ENCODE measurements around the gene HHAT. TPM values are rescaled to one million over a fixed set of nuclear protein-coding genes. Genes with fewer than 3 reads are reported as not detected.

Gene HHAT
- polyA plus RNA-seq, 2 donors: 1.6 to 1.8 TPM

GRCh38 chr1:210532223-210532598 lies 203.5 kb downstream of the HHAT start:
- H3K9me3 ChIP-seq (ENCODE audit: control insufficient read depth in 2 of 2, insufficient read depth in 1 of 2, low read depth in 1 of 2, low read length in 1 of 2): no peaks in the 10 kb centered on the region
- WGBS, 2 donors: 78 to 84% methylated on average over 1 of the region's 1 CpG
- H3K36me3 ChIP-seq (ENCODE audit: control insufficient read depth in 2 of 2, insufficient read depth in 2 of 2, low read length in 1 of 2): no peaks in the 10 kb centered on the region
- no peak overlapping the region for H3K4me3 ChIP-seq (ENCODE audit: low read depth in 1 of 2, low read length in 2 of 2)
- no peaks in the 10 kb centered on the region for H3K27me3 ChIP-seq (ENCODE audit: control insufficient read depth in 1 of 2, insufficient read depth in 2 of 2, low read length in 2 of 2)
- H3K4me1 ChIP-seq (ENCODE audit: control insufficient read depth in 2 of 2, insufficient read depth in 2 of 2, low read length in 1 of 2): no peaks in the 10 kb centered on the region
- H3K27ac ChIP-seq (ENCODE audit: low read depth in 2 of 2, low read length in 1 of 2): no peak overlapping the region

GRCh38 chr1:210535761-210536160 lies 207.1 kb downstream of the HHAT start:
- Histone ChIP-seq H3K27me3 (ENCODE audit: control insufficient read depth in 1 of 2, insufficient read depth in 2 of 2, low read length in 2 of 2) (no peaks in the 10 kb centered on the region), H3K27ac (ENCODE audit: low read depth in 2 of 2, low read length in 1 of 2) (no peak overlapping the region), H3K36me3 (ENCODE audit: control insufficient read depth in 2 of 2, insufficient read depth in 2 of 2, low read length in 1 of 2) (no peaks in the 10 kb centered on the region), H3K9me3 (ENCODE audit: control insufficient read depth in 2 of 2, insufficient read depth in 1 of 2, low read depth in 1 of 2, low read length in 1 of 2) (no peaks in the 10 kb centered on the region), H3K4me3 (ENCODE audit: low read depth in 1 of 2, low read length in 2 of 2) (no peak overlapping the region), H3K4me1 (ENCODE audit: control insufficient read depth in 2 of 2, insufficient read depth in 2 of 2, low read length in 1 of 2) (no peaks in the 10 kb centered on the region)
- WGBS, 2 donors: 63 to 71% methylated on average over 4 of the region's 4 CpGs

GRCh38 chr1:210536254-210536961 lies 207.7 kb downstream of the HHAT start:
- Histone ChIP-seq H3K9me3 (ENCODE audit: control insufficient read depth in 2 of 2, insufficient read depth in 1 of 2, low read depth in 1 of 2, low read length in 1 of 2) (no peaks in the 10 kb centered on the region), H3K36me3 (ENCODE audit: control insufficient read depth in 2 of 2, insufficient read depth in 2 of 2, low read length in 1 of 2) (no peaks in the 10 kb centered on the region), H3K27ac (ENCODE audit: low read depth in 2 of 2, low read length in 1 of 2) (no peak overlapping the region), H3K27me3 (ENCODE audit: control insufficient read depth in 1 of 2, insufficient read depth in 2 of 2, low read length in 2 of 2) (no peaks in the 10 kb centered on the region), H3K4me3 (ENCODE audit: low read depth in 1 of 2, low read length in 2 of 2) (no peak overlapping the region), H3K4me1 (ENCODE audit: control insufficient read depth in 2 of 2, insufficient read depth in 2 of 2, low read length in 1 of 2) (no peaks in the 10 kb centered on the region)
- 56 to 69% methylated on average over 4 of the region's 4 CpGs for WGBS, 2 donors

GRCh38 chr1:210540288-210540687 lies 211.6 kb downstream of the HHAT start:
- Histone ChIP-seq H3K27me3 (ENCODE audit: control insufficient read depth in 1 of 2, insufficient read depth in 2 of 2, low read length in 2 of 2) (no peaks in the 10 kb centered on the region), H3K27ac (ENCODE audit: low read depth in 2 of 2, low read length in 1 of 2) (no peak overlapping the region), H3K4me3 (ENCODE audit: low read depth in 1 of 2, low read length in 2 of 2) (no peak overlapping the region), H3K4me1 (ENCODE audit: control insufficient read depth in 2 of 2, insufficient read depth in 2 of 2, low read length in 1 of 2) (no peaks in the 10 kb centered on the region), H3K36me3 (ENCODE audit: control insufficient read depth in 2 of 2, insufficient read depth in 2 of 2, low read length in 1 of 2) (no peaks in the 10 kb centered on the region), H3K9me3 (ENCODE audit: control insufficient read depth in 2 of 2, insufficient read depth in 1 of 2, low read depth in 1 of 2, low read length in 1 of 2) (no peaks in the 10 kb centered on the region)
- WGBS, 2 donors: 64 to 67% methylated on average over 3 of the region's 3 CpGs

- H3K4me1 ChIP-seq (ENCODE audit: control insufficient read depth in 2 of 2, insufficient read depth in 2 of 2, low read length in 1 of 2): no peaks in the 10 kb centered on the region
- H3K9me3 ChIP-seq (ENCODE audit: control insufficient read depth in 2 of 2, insufficient read depth in 1 of 2, low read depth in 1 of 2, low read length in 1 of 2): no peaks in the 10 kb centered on the region
- H3K27me3 ChIP-seq (ENCODE audit: control insufficient read depth in 1 of 2, insufficient read depth in 2 of 2, low read length in 2 of 2): no peaks in the 10 kb centered on the region
- H3K36me3 ChIP-seq (ENCODE audit: control insufficient read depth in 2 of 2, insufficient read depth in 2 of 2, low read length in 1 of 2): no peaks in the 10 kb centered on the region
- H3K4me3 ChIP-seq (ENCODE audit: low read depth in 1 of 2, low read length in 2 of 2): no peak overlapping the region
- H3K27ac ChIP-seq (ENCODE audit: low read depth in 2 of 2, low read length in 1 of 2): no peak overlapping the region
- 64 to 73% methylated on average over 6 of the region's 6 CpGs for WGBS, 2 donors
Measured at GRCh38 chr1:210541680-210542358, 213.1 kb downstream of the HHAT start.

GRCh38 chr1:210551899-210552298 lies 223.2 kb downstream of the HHAT start:
- no peaks in the 10 kb centered on the region for H3K36me3 ChIP-seq (ENCODE audit: control insufficient read depth in 2 of 2, insufficient read depth in 2 of 2, low read length in 1 of 2)
- WGBS, 2 donors: 80 to 85% methylated on average over 5 of the region's 5 CpGs
- H3K4me1 ChIP-seq (ENCODE audit: control insufficient read depth in 2 of 2, insufficient read depth in 2 of 2, low read length in 1 of 2): no peaks in the 10 kb centered on the region
- H3K9me3 ChIP-seq (ENCODE audit: control insufficient read depth in 2 of 2, insufficient read depth in 1 of 2, low read depth in 1 of 2, low read length in 1 of 2): no peaks in the 10 kb centered on the region
- no peak overlapping the region for H3K27ac ChIP-seq (ENCODE audit: low read depth in 2 of 2, low read length in 1 of 2)
- H3K27me3 ChIP-seq (ENCODE audit: control insufficient read depth in 1 of 2, insufficient read depth in 2 of 2, low read length in 2 of 2): no peaks in the 10 kb centered on the region
- H3K4me3 ChIP-seq (ENCODE audit: low read depth in 1 of 2, low read length in 2 of 2): no peak overlapping the region

GRCh38 chr1:210553711-210554110 lies 225.0 kb downstream of the HHAT start:
- WGBS, 2 donors: 72 to 77% methylated on average over 5 of the region's 5 CpGs
- Histone ChIP-seq H3K4me3 (ENCODE audit: low read depth in 1 of 2, low read length in 2 of 2) (no peak overlapping the region), H3K27ac (ENCODE audit: low read depth in 2 of 2, low read length in 1 of 2) (no peak overlapping the region), H3K4me1 (ENCODE audit: control insufficient read depth in 2 of 2, insufficient read depth in 2 of 2, low read length in 1 of 2) (no peaks in the 10 kb centered on the region), H3K36me3 (ENCODE audit: control insufficient read depth in 2 of 2, insufficient read depth in 2 of 2, low read length in 1 of 2) (no peaks in the 10 kb centered on the region), H3K9me3 (ENCODE audit: control insufficient read depth in 2 of 2, insufficient read depth in 1 of 2, low read depth in 1 of 2, low read length in 1 of 2) (no peaks in the 10 kb centered on the region), H3K27me3 (ENCODE audit: control insufficient read depth in 1 of 2, insufficient read depth in 2 of 2, low read length in 2 of 2) (no peaks in the 10 kb centered on the region)

GRCh38 chr1:210554382-210554781 lies 225.7 kb downstream of the HHAT start:
- H3K27me3 ChIP-seq (ENCODE audit: control insufficient read depth in 1 of 2, insufficient read depth in 2 of 2, low read length in 2 of 2): no peaks in the 10 kb centered on the region
- 93 to 94% methylated on average over 5 of the region's 5 CpGs for WGBS, 2 donors

GRCh38 chr1:210556475-210556874 lies 227.8 kb downstream of the HHAT start:
- no peaks in the 10 kb centered on the region for H3K36me3 ChIP-seq (ENCODE audit: control insufficient read depth in 2 of 2, insufficient read depth in 2 of 2, low read length in 1 of 2)

More at GRCh38 chr1:210554382-210554781, 225.7 kb downstream of the HHAT start:
- Histone ChIP-seq H3K9me3 (ENCODE audit: control insufficient read depth in 2 of 2, insufficient read depth in 1 of 2, low read depth in 1 of 2, low read length in 1 of 2) (no peaks in the 10 kb centered on the region), H3K36me3 (ENCODE audit: control insufficient read depth in 2 of 2, insufficient read depth in 2 of 2, low read length in 1 of 2) (no peaks in the 10 kb centered on the region), H3K27ac (ENCODE audit: low read depth in 2 of 2, low read length in 1 of 2) (no peak overlapping the region), H3K4me3 (ENCODE audit: low read depth in 1 of 2, low read length in 2 of 2) (no peak overlapping the region), H3K4me1 (ENCODE audit: control insufficient read depth in 2 of 2, insufficient read depth in 2 of 2, low read length in 1 of 2) (no peaks in the 10 kb centered on the region)

More at GRCh38 chr1:210556475-210556874, 227.8 kb downstream of the HHAT start:
- 87 to 92% methylated on average over 1 of the region's 1 CpG for WGBS, 2 donors
- H3K27ac ChIP-seq (ENCODE audit: low read depth in 2 of 2, low read length in 1 of 2): no peak overlapping the region
- no peaks in the 10 kb centered on the region for H3K27me3 ChIP-seq (ENCODE audit: control insufficient read depth in 1 of 2, insufficient read depth in 2 of 2, low read length in 2 of 2)
- no peaks in the 10 kb centered on the region for H3K4me1 ChIP-seq (ENCODE audit: control insufficient read depth in 2 of 2, insufficient read depth in 2 of 2, low read length in 1 of 2)
- no peak overlapping the region for H3K4me3 ChIP-seq (ENCODE audit: low read depth in 1 of 2, low read length in 2 of 2)
- no peaks in the 10 kb centered on the region for H3K9me3 ChIP-seq (ENCODE audit: control insufficient read depth in 2 of 2, insufficient read depth in 1 of 2, low read depth in 1 of 2, low read length in 1 of 2)
